Measurements from ENCODE around the gene LAMA4. TPM values are rescaled to one million over a fixed set of nuclear protein-coding genes. Genes with fewer than 3 reads are reported as not detected.
"Not testable (repeated sequence)": the region's sequence is repeated elsewhere in the genome, so short reads cannot be mapped to it uniquely, and the experiment has no call there.

LAMA4 gene
- total RNA-seq, 3 donors from 2014 or later: 15.9 to 101 (median 37.0) TPM

- no peak for TF ChIP-seq CTCF (IDR thresholded peaks at IDR 0.05)
Measured at GRCh38 chr6:112202639-112203341, 51.6 kb downstream of the LAMA4 start.

GRCh38 chr6:112200185-112200914 lies 54.0 kb downstream of the LAMA4 start:
- H3K9me3 ChIP-seq; H3K4me3 ChIP-seq; DNase-seq; intact Hi-C loops (cut with DNase I, micrococcal nuclease); H3K36me3 ChIP-seq (ENCODE audit: low read depth); ATAC-seq: not testable (repeated sequence)
- peaks cover 11% of the 10 kb centered on the region for H3K4me1 ChIP-seq (ENCODE audit: low read depth)

More at GRCh38 chr6:112202639-112203341, 51.6 kb downstream of the LAMA4 start:
- no peak for DNase-seq
- Histone ChIP-seq H3K9me3 (no peaks in the 10 kb centered on the region), H3K4me3 (no peak overlapping the region), H3K4me1 (ENCODE audit: low read depth) (peaks cover 11% of the 10 kb centered on the region), H3K36me3 (ENCODE audit: low read depth) (no peaks in the 10 kb centered on the region)
- ATAC-seq: no peak
- intact Hi-C loops (cut with DNase I, micrococcal nuclease): no loop called here

- intact Hi-C loops (cut with DNase I, micrococcal nuclease): no loop called here
- Histone ChIP-seq H3K4me3 (no peak overlapping the region), H3K9me3 (no peaks in the 10 kb centered on the region), H3K4me1 (ENCODE audit: low read depth) (peaks cover 4% of the 10 kb centered on the region), H3K36me3 (ENCODE audit: low read depth) (no peaks in the 10 kb centered on the region)
- DNase-seq: no peak
- ATAC-seq: no peak
- no peak for TF ChIP-seq CTCF (IDR thresholded peaks at IDR 0.05)
Measured at GRCh38 chr6:112199001-112199403, 55.4 kb downstream of the LAMA4 start.

GRCh38 chr6:112198582-112198981 lies 55.8 kb downstream of the LAMA4 start:
- no peak for ATAC-seq
- no peaks in the 10 kb centered on the region for H3K36me3 ChIP-seq (ENCODE audit: low read depth)
- intact Hi-C loops (cut with DNase I, micrococcal nuclease): no loop called here

GRCh38 chr6:112197636-112198035 lies 56.7 kb downstream of the LAMA4 start:
- intact Hi-C loops (cut with DNase I, micrococcal nuclease): no loop called here
- Histone ChIP-seq H3K4me3 (no peak overlapping the region), H3K36me3 (ENCODE audit: low read depth) (no peaks in the 10 kb centered on the region), H3K4me1 (ENCODE audit: low read depth) (no peaks in the 10 kb centered on the region), H3K9me3 (no peaks in the 10 kb centered on the region)
- no peak for DNase-seq
- ATAC-seq: no peak
- TF ChIP-seq CTCF (IDR thresholded peaks at IDR 0.05): no peak

More at GRCh38 chr6:112198582-112198981, 55.8 kb downstream of the LAMA4 start:
- H3K4me3 ChIP-seq: no peak overlapping the region
- no peak for DNase-seq
- H3K4me1 ChIP-seq (ENCODE audit: low read depth): no peaks in the 10 kb centered on the region
- H3K9me3 ChIP-seq: no peaks in the 10 kb centered on the region
- no peak for TF ChIP-seq CTCF (IDR thresholded peaks at IDR 0.05)

- no peak for ATAC-seq
- no peak for DNase-seq
Measured at GRCh38 chr6:112196306-112196705, 58.1 kb downstream of the LAMA4 start.

More at GRCh38 chr6:112196306-112196705, 58.1 kb downstream of the LAMA4 start:
- Histone ChIP-seq H3K36me3 (ENCODE audit: low read depth) (no peaks in the 10 kb centered on the region), H3K4me3 (no peak overlapping the region), H3K9me3 (no peaks in the 10 kb centered on the region), H3K4me1 (ENCODE audit: low read depth) (no peaks in the 10 kb centered on the region)
- no peak for TF ChIP-seq CTCF (IDR thresholded peaks at IDR 0.05)
- intact Hi-C loops (cut with DNase I, micrococcal nuclease): no loop called here

All from mucosa of descending colon (tissue), 3 donors.